Lower leg skin (tissue), 3 donors: ENCODE measurements around the gene CD14.

ENCODE experiments used
- POLR2A ChIP-seq, 2 donors: fragments of 450-650 bp; IDR thresholded peaks; one replicate each; pipeline ENCODE4 v1.6.1; 2016 to 2017; ENCODE audit warnings: antibody characterized with exemption in 2 of 2, mild to moderate bottlenecking in 1 of 2, moderate library complexity in 1 of 2
- TF ChIP-seq, protein P1 (sequence below), 3 donors: fragments of 450-650 bp; IDR thresholded peaks; one replicate each; pipeline ENCODE4 v1.5.1; 2016; ENCODE audit warnings: antibody characterized with exemption in 3 of 3, mild to moderate bottlenecking in 3 of 3, moderate library complexity in 2 of 3

GRCh38 chr5:140647042-140647419 lies 14.1 kb upstream of the CD14 start:
- TF ChIP-seq, protein P1, sequence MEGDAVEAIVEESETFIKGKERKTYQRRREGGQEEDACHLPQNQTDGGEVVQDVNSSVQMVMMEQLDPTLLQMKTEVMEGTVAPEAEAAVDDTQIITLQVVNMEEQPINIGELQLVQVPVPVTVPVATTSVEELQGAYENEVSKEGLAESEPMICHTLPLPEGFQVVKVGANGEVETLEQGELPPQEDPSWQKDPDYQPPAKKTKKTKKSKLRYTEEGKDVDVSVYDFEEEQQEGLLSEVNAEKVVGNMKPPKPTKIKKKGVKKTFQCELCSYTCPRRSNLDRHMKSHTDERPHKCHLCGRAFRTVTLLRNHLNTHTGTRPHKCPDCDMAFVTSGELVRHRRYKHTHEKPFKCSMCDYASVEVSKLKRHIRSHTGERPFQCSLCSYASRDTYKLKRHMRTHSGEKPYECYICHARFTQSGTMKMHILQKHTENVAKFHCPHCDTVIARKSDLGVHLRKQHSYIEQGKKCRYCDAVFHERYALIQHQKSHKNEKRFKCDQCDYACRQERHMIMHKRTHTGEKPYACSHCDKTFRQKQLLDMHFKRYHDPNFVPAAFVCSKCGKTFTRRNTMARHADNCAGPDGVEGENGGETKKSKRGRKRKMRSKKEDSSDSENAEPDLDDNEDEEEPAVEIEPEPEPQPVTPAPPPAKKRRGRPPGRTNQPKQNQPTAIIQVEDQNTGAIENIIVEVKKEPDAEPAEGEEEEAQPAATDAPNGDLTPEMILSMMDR (IDR thresholded peaks at IDR 0.05), result no peak
- TF ChIP-seq POLR2A (IDR thresholded peaks at IDR 0.05), result no peak
